Measurements from ENCODE around the gene C19orf47.

C19orf47 gene

DNA sequence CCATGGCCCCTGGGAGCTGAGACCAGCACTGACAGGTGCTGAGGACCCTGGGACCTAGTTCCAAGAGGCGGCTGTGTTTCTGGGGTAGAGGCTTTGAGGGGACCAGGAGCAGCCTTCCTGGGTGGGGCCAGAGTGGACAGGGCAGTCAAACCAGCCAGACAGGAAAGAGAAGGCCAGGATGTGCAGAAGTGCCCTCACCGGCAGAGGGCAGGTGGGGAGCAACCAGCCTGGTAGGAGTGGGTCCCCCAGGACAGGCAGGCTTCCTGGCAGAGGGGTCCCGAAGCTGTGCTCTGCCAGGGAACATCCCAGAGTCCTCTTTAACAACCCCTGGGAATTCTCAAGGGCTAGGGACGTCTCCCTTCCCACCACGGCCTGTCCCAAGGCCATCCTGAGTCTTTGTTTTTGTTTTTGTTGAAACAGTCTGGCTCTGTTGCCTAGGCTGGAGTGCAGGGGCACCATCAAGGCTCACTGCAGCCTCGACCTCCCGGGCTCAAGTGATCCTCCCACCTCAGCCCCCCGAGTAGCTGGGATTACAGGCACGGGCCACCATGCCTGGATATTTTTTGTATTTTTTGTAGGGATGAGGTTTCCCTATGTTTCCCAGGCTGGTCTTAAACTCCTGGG, 44.8 kb upstream of the C19orf47 start:
- TF ChIP-seq CTCF (IDR thresholded peaks at IDR 0.05; ENCODE audit: borderline replicate concordance, insufficient read depth, low read depth, low read length): peak; percentile 67; the same call in 1 of the 2 replicates
- no peak overlapping the region for H3K4me3 ChIP-seq (ENCODE audit: low read depth, low read length)

DNA sequence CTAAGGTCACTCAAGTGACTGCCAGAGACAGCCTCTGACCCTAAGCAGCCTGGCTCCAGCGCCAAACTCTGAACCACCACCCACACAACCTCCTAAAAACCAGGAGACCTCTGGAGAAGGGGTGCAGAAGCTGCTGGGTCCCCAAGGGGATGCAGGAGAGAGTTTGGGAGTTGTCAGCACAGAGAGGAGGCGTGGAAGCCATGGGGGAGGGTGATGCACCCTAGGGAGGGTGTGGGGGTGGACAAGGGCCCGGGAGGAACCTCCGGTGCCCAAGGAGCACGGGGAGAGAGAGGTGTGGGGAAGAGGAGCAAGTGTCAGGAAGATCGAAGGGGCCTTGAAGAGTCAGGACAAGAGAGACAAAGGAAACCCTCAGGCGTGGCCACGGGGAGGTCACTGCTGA, 43.9 kb upstream of the C19orf47 start:
- no peak for TF ChIP-seq CTCF (IDR thresholded peaks at IDR 0.05; ENCODE audit: borderline replicate concordance, insufficient read depth, low read depth, low read length)
- H3K4me3 ChIP-seq (ENCODE audit: low read depth, low read length): no peak overlapping the region

DNA sequence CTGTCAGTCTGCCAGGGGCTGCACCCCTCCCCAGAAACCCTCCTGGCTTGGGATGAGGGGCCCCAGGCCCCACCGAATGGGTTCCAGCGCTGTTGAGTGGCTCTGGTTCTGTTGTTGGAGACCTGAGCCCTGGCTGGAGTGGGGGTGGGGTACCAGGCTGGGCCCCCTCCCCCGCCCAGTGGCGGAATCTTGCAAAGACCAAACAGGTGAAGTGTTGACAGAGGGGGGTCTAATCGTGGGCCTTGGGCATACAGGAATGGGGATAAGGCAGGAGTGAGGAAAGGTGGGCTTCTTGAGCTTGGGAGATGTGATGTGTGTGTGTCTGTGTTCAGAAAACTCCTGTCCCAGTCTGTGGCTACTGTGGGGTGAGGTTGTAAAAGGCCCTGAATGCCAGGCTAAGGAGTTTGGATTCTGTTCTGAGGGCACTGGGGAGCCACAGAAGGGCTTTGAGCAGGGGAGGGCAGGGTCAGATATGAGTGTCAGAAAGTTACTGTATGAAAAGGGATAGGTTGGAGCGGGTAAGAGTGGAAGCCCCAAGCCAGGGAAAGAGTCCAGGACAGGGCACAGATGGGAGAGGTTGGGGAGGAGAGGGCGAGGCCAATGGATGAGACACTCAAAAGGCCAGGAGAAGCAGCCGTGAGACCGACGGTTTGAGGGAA, 42.0 kb upstream of the C19orf47 start, which contains the start of gene HIPK4:
Gene HIPK4 (minus strand): TSS at position 98 of the 659 bp plus-strand sequence. CDS start 279 bp downstream, outside the sequence.
- TF ChIP-seq CTCF (IDR thresholded peaks at IDR 0.05; ENCODE audit: borderline replicate concordance, insufficient read depth, low read depth, low read length): no peak
- no peak within 1 kb of the TSS for H3K4me3 ChIP-seq (ENCODE audit: low read depth, low read length)

DNA sequence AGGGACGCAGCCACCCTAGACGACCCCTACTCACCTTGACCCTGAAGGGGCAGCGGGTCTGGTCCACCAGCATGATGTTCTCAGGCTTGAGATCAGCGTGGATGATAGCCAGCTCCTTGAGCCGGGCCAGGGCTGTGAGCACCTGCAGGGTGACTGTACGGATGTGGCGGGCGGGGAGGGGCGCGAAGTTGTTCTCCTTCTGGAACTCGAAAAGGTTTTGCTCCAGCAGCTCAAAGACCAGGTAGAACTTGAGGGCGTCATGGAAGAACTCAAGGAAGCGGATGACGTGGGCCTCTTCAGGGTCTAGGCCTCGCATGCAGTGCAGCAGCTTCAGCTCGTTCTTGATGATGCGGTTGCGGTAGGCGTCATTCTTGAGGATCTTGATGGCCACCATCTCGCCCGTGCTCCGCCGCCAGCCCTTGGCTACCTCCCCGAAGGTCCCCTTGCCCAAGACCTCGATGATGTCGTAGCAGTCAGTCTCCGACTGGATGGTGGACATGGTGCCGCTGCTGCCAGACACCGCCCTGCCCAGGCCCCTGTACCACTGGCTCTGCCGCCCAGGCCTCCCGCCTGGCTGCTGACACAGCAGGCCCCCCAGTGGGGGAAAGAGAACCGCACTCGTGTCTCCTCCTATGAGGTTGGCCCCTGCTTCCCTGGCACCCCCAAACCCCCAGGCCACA, 41.3 kb upstream of the C19orf47 start:
- H3K4me3 ChIP-seq (ENCODE audit: low read depth, low read length): no peak overlapping the region
- no peak for TF ChIP-seq CTCF (IDR thresholded peaks at IDR 0.05; ENCODE audit: borderline replicate concordance, insufficient read depth, low read depth, low read length)

- H3K4me3 ChIP-seq (ENCODE audit: low read depth, low read length): no peak overlapping the region
- TF ChIP-seq CTCF (IDR thresholded peaks at IDR 0.05; ENCODE audit: borderline replicate concordance, insufficient read depth, low read depth, low read length): no peak
Observed at GRCh38 chr19:40388481-40388880, 40.3 kb upstream of the C19orf47 start.

GRCh38 chr19:40387155-40387554, 39.0 kb upstream of the C19orf47 start:
- no peak for TF ChIP-seq CTCF (IDR thresholded peaks at IDR 0.05; ENCODE audit: borderline replicate concordance, insufficient read depth, low read depth, low read length)
- H3K4me3 ChIP-seq (ENCODE audit: low read depth, low read length): no peak overlapping the region

Measured in GM12875 (cell line).